T47D (cell line): ENCODE results near the gene DUSP1.
"Not testable (repeated sequence)": the region's sequence is repeated elsewhere in the genome, so short reads cannot be mapped to it uniquely, and the experiment has no call there.

ENCODE experiments used
- DNase-seq, 2 experiments: peaks; one replicate each; pipeline versions ENCODE4 v3.0.0 to v3.0.0-alpha.2; 2011 to 2012; ENCODE audit warnings: low read depth in 1 of 2, low spot score in 1 of 2
- JUND ChIP-seq: IDR thresholded peaks from 2 replicates; pipeline ENCODE4 v1.6.1; 2012; ENCODE audit warnings: low read depth
- in situ Hi-C: cut with HindIII; loops from 2 replicates; pipeline ENCODE4 v1.10.0; 2016; ENCODE audit warnings: low sequenced_read_pairs, low pct_unique_long_range_greater_than_20kb

DUSP1 gene

DNA sequence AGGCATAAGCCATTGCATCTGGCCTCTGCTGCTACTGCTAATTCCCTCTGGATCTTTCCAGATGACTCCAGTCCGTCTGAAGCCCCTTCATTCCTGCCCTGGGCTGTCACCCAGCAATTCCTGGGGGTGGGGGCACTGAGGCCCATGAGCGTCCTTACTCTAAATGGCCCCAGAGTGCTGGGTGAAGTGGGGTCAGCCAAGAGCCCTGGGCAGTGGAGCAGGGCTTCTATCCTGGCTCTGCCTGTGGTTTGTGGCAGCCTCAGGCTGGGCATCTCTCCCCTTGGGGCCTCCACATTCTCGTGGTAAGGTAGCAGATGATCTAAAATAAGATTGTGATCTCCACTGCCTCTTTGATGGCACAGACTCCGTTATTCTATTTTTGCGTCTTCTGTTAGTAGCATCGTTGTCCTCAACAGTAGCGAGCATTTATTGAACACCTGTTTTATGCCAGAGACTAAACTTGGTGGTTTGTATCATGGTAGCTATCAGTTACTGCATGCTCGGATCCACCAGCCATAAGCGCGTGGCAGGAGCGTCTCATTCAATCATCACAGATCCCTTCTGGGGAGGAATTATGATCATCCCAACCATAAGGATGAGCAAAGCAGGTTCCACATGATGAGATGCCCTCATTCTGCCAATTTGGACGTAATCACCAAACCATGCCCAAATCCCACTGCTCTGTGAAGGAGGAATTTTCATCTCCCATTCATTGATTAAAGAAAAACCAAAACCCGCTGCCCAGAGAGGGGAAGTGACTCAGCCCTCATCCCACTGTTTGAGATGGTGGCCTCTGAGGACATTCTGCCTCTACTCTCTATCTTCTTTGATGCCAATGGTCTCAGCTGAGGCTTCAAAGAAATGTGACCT, 21.9 kb upstream of the DUSP1 start:
- in situ Hi-C loops = no loop called here
- DNase-seq = no peak
- no peak for TF ChIP-seq JUND

- no peak for TF ChIP-seq JUND
- in situ Hi-C loops = no loop called here
- DNase-seq = no peak
Measured at GRCh38 chr5:172791726-172792445, 20.9 kb upstream of the DUSP1 start.

GRCh38 chr5:172791286-172791685, 20.3 kb upstream of the DUSP1 start:
- no peak for DNase-seq
- no peak for TF ChIP-seq JUND
- in situ Hi-C loops = no loop called here

GRCh38 chr5:172790496-172790889, 19.5 kb upstream of the DUSP1 start:
- in situ Hi-C loops = no loop called here
- no peak for TF ChIP-seq JUND
- no peak for DNase-seq

DNA sequence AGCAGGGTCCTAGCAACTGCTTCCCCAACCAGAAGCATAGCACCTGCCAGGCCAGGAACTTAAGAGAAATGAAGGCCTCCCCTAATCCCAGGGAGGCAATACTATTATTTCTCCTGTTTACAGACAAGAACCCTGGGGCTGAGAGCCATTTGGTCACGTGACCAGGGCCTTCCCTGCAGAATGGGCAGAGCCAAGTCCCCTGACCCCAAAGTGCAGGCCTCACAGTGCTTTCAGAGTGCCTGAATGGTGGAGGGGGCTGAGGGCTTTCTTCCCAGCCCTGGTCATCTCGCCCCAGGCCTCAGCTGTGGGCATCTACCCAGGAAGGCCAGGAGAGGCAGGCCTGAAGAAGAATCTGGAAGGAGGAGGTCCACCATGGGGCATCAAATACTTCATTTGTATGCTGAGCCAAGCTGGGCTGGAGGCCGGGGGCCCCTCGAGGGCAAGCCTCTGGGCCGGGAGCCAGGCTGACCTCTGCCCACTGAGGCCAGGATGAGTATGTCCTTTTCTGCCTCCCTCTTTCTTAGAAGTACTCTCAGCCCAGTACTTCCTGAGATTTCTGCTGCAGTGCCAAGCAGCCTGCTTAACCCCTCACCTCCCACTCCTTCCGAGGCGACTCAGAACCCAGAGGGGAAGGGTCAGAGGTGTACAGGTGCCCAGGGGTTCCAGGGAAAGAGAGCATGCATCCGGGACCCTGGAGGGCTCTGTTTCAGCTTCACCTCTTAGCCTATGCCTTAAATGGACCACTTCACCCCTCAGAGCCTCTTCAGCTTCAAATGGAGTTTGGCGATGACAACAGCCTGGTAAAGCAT, 18.9 kb upstream of the DUSP1 start:
- in situ Hi-C loops = no loop called here
- DNase-seq = no peak
- no peak for TF ChIP-seq JUND

DNA sequence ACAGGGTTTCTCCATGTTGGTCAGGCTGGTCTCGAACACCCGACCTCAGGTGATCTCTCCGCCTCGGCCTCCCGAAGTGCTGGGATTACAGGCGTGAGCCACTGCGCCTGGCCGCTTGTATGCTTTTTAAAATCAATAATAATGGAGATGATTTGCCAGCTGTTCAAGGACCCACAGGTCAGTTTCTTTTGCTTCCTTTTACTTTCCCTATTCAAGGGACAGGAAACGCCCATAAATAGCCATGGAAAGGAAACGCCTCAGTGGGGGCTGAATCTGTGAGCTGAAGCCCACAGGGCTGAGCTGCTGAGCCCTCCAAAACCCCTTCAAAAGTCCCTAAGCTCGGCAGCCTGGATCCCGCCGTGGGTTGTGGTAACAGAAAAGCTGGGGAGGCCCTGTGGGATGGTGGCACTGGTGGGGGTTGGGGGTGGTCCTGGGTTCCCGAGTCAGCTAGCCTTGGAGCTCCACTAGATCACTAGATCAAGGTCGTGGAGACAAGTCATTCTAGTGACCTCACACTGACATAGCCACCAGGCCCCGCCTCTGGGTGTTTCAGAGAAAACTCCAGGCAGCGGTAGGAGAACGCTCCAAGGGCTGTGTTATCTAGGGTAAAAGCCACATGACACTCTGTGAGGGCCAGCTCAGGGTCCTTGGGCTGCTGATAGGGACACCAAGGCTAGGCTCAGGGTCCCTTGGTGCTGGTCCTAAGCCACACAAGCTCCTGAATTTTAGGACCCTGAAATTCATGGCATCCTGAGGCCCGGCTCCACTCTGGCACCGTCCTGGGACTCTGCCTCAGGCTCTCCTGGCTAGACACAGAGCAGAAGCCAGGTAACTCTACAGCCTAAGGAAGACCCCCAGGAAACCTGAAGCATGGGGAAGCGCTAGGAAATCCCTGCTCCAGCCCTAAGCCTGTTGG, 18.0 kb upstream of the DUSP1 start:
- no peak for TF ChIP-seq JUND
- no peak for DNase-seq
- in situ Hi-C loops = no loop called here

GRCh38 chr5:172787538-172787937, 16.5 kb upstream of the DUSP1 start:
- in situ Hi-C loops, DNase-seq: not testable (repeated sequence)

- in situ Hi-C loops = no loop called here
Measured at GRCh38 chr5:172786736-172787462, 15.9 kb upstream of the DUSP1 start.

GRCh38 chr5:172785429-172786088, 14.6 kb upstream of the DUSP1 start:
- in situ Hi-C loops = no loop called here
- DNase-seq = no peak
- no peak for TF ChIP-seq JUND

More at GRCh38 chr5:172786736-172787462, 15.9 kb upstream of the DUSP1 start:
- DNase-seq = no peak
- no peak for TF ChIP-seq JUND

- in situ Hi-C loops, DNase-seq: not testable (repeated sequence)
Measured at GRCh38 chr5:172784162-172784561, 13.2 kb upstream of the DUSP1 start.

GRCh38 chr5:172783319-172783718, 12.3 kb upstream of the DUSP1 start:
- in situ Hi-C loops, DNase-seq: not testable (repeated sequence)
